HEK293 (cell line): Measurements from ENCODE around the gene IL3RA.

Experiments
- CTCF ChIA-PET: fragments of 350-600 bp; formaldehyde crosslinking; extraction: SDS; loops from one replicate; lab custom pipeline; 2021; ENCODE audit warnings: antibody characterized with exemption; lab: Yijun Ruan, JAX
- POLR2A ChIA-PET: fragments of 300-600 bp; formaldehyde crosslinking; extraction: SDS; loops from one replicate; lab custom pipeline; 2020; ENCODE audit warnings: antibody characterized with exemption, inconsistent platforms; lab: Yijun Ruan, JAX
- H3K27ac ChIP-seq: fragments of 200-500 bp; sonication (Bioruptor generic); 2 replicates; pipeline ENCODE4 v1.5.1; 2014; ENCODE audit warnings: low read depth, low read length, control low read depth, inconsistent platforms; ENCODE audit errors: extremely low read depth
- H3K36me3 ChIP-seq, 2 experiments: fragments of 200-500 bp in 1 of 2; sonication (Bioruptor generic) in 1 of 2; 1 replicate in 1 of 2; 2 replicates in 1 of 2; pipeline ENCODE4 v1.5.1; 2014 to 2017; ENCODE audit warnings: inconsistent platforms in 2 of 2, low read length in 2 of 2; ENCODE audit not compliant: control insufficient read depth in 2 of 2, insufficient read depth in 1 of 2
- H3K4me1 ChIP-seq: fragments of 200-500 bp; sonication (Bioruptor generic); 2 replicates; pipeline ENCODE4 v1.5.1; 2014; ENCODE audit warnings: mild to moderate bottlenecking, low read length, inconsistent platforms; ENCODE audit not compliant: control insufficient read depth, insufficient read depth
- H3K4me3 ChIP-seq: 2 replicates; pipeline ENCODE4 v1.5.1; 2011; ENCODE audit warnings: low read depth, mild to moderate bottlenecking, control low read depth, low read length, moderate library complexity
- H3K9me3 ChIP-seq: fragments of 200-500 bp; sonication (Bioruptor generic); 2 replicates; pipeline ENCODE4 v1.5.1; 2014; ENCODE audit warnings: low read depth, low read length, inconsistent platforms; ENCODE audit not compliant: control insufficient read depth, insufficient read depth
- HOXC10 ChIP-seq: sonication (generic); formaldehyde crosslinking; IDR thresholded peaks from 2 replicates; pipeline ENCODE4 v1.8.1; 2023; ENCODE audit warnings: mild to moderate bottlenecking, missing genetic modification reagents
- MEIS1 ChIP-seq: sonication (generic); formaldehyde crosslinking; IDR thresholded peaks from 2 replicates; pipeline ENCODE4 v1.8.1; 2022; ENCODE audit warnings: missing genetic modification reagents, mild to moderate bottlenecking, borderline replicate concordance
- OVOL3 ChIP-seq: fragments of 450-650 bp; formaldehyde crosslinking; IDR thresholded peaks from 2 replicates; pipeline ENCODE4 v1.5.1; 2016; ENCODE audit warnings: missing biosample characterization, missing genetic modification characterization
- PBX3 ChIP-seq: sonication (generic); formaldehyde crosslinking; IDR thresholded peaks from 2 replicates; pipeline ENCODE4 v1.8.1; 2022; ENCODE audit warnings: mild to moderate bottlenecking, moderate library complexity, missing genetic modification reagents
- PRDM10 ChIP-seq: fragments of 450-650 bp; formaldehyde crosslinking; IDR thresholded peaks from 2 replicates; pipeline ENCODE4 v1.5.1; 2016; ENCODE audit warnings: missing biosample characterization, missing genetic modification characterization
- REPIN1 ChIP-seq: fragments of 450-650 bp; formaldehyde crosslinking; IDR thresholded peaks from 2 replicates; pipeline ENCODE4 v1.5.1; 2017; ENCODE audit warnings: missing biosample characterization, missing genetic modification characterization, low read depth
- SALL2 ChIP-seq: fragments of 450-650 bp; formaldehyde crosslinking; IDR thresholded peaks from 2 replicates; pipeline ENCODE4 v1.5.0; 2017; ENCODE audit warnings: missing biosample characterization, mild to moderate bottlenecking, missing genetic modification characterization, borderline replicate concordance
- WT1 ChIP-seq: fragments of 450-650 bp; formaldehyde crosslinking; IDR thresholded peaks from 2 replicates; pipeline ENCODE4 v1.5.1; 2016; ENCODE audit warnings: missing biosample characterization, missing genetic modification characterization
- YY1 ChIP-seq: fragments of 450-650 bp; formaldehyde crosslinking; IDR thresholded peaks from 2 replicates; pipeline ENCODE4 v1.5.1; 2018; ENCODE audit warnings: missing biosample characterization, missing genetic modification characterization
- ZNF26 ChIP-seq: fragments of 450-650 bp; formaldehyde crosslinking; IDR thresholded peaks from 2 replicates; pipeline ENCODE4 v1.5.1; 2016; ENCODE audit warnings: missing biosample characterization, missing genetic modification characterization
- ZNF280C ChIP-seq: fragments of 450-650 bp; formaldehyde crosslinking; IDR thresholded peaks from 2 replicates; pipeline ENCODE4 v1.5.1; 2016; ENCODE audit warnings: missing biosample characterization, missing genetic modification characterization
- ZNF473 ChIP-seq: fragments of 450-650 bp; formaldehyde crosslinking; IDR thresholded peaks from 2 replicates; pipeline ENCODE4 v1.5.1; 2017; ENCODE audit warnings: missing biosample characterization, missing genetic modification characterization
- ZNF544 ChIP-seq: fragments of 450-650 bp; formaldehyde crosslinking; IDR thresholded peaks from 2 replicates; pipeline ENCODE4 v1.5.0; 2017; ENCODE audit warnings: missing biosample characterization, missing genetic modification characterization
- ZNF596 ChIP-seq: fragments of 450-650 bp; IDR thresholded peaks from 2 replicates; pipeline ENCODE4 v1.5.0; 2018; ENCODE audit warnings: missing biosample characterization, mild to moderate bottlenecking, missing genetic modification characterization, moderate library complexity
- ZNF660 ChIP-seq: fragments of 450-650 bp; IDR thresholded peaks from 2 replicates; pipeline ENCODE4 v1.5.1; 2018; ENCODE audit warnings: missing biosample characterization, mild to moderate bottlenecking, missing genetic modification characterization
- ZNF792 ChIP-seq: fragments of 450-650 bp; formaldehyde crosslinking; IDR thresholded peaks from 2 replicates; pipeline ENCODE4 v1.5.1; 2016; ENCODE audit warnings: missing biosample characterization, missing genetic modification characterization
- ZNF843 ChIP-seq: fragments of 450-650 bp; formaldehyde crosslinking; IDR thresholded peaks from 2 replicates; pipeline ENCODE4 v1.5.1; 2016; ENCODE audit warnings: missing biosample characterization, missing genetic modification characterization
- TF ChIP-seq, protein P1 (sequence below): fragments of 450-650 bp; formaldehyde crosslinking; IDR thresholded peaks from 2 replicates; pipeline ENCODE4 v1.5.1; 2016; ENCODE audit warnings: missing biosample characterization, missing genetic modification characterization
- TF ChIP-seq, protein P2 (sequence below): fragments of 450-650 bp; formaldehyde crosslinking; IDR thresholded peaks from 2 replicates; pipeline ENCODE4 v1.5.1; 2017; ENCODE audit warnings: missing biosample characterization, missing genetic modification characterization

The IL3RA gene

DNA sequence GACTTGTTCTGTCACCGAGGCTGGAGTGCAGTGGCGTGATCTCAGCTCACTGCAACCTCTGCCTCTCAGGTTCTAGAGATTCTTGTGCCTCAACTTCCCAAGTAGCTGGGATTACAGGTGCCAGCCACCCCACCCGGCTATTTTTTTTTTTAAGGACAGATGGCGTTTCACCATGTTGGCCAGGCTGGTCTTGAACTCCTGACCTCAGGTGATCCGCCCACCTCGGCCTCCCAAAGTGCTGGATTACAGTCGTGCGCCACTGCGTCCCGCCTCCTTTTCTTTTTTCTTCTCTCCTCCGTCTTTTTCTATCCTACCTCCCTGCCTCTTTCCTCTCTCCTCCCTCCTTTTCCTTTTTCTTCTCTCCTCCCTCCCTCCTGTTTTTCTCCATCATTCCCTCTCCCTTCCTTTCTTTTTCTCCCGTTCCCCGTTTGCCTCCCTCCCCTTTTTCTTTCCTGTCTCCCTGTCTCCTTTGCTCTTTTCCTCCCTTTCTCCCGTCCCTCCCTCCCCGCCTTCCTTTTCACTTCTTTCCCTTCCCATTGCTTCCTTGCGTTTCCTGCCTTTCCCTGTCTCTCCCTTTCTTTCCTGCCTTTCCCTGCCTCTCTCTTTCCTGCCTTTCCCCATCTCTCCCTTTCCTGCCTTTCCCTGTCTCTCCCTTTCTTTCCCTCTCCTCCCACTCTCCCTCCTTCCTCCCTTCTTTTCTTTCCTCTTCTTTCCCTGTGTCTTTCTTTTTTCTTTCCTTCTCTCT lies 57.5 kb downstream of the IL3RA start (continued):
- TF ChIP-seq, protein P1, sequence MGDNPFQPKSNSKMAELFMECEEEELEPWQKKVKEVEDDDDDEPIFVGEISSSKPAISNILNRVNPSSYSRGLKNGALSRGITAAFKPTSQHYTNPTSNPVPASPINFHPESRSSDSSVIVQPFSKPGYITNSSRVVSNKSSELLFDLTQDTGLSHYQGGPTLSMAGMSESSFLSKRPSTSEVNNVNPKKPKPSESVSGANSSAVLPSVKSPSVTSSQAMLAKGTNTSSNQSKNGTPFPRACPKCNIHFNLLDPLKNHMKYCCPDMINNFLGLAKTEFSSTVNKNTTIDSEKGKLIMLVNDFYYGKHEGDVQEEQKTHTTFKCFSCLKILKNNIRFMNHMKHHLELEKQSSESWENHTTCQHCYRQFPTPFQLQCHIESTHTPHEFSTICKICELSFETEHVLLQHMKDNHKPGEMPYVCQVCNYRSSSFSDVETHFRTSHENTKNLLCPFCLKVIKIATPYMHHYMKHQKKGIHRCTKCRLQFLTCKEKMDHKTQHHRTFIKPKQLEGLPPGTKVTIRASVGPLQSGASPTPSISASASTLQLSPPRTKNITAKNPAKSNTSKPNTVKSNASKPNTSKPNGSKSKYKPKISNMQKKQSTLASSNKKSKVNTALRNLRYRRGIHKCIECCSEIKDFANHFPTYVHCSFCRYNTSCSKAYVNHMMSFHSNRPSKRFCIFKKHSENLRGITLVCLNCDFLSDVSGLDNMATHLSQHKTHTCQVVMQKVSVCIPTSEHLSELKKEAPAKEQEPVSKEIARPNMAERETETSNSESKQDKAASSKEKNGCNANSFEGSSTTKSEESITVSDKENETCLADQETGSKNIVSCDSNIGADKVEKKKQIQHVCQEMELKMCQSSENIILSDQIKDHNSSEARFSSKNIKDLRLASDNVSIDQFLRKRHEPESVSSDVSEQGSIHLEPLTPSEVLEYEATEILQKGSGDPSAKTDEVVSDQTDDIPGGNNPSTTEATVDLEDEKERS (tag by site-specific recombination), result 0 out of 2 replicates have a peak, but pooled peaks have one; percentile 30
- TF ChIP-seq PBX3 (CRISPR knock-in tag), result no peak

DNA sequence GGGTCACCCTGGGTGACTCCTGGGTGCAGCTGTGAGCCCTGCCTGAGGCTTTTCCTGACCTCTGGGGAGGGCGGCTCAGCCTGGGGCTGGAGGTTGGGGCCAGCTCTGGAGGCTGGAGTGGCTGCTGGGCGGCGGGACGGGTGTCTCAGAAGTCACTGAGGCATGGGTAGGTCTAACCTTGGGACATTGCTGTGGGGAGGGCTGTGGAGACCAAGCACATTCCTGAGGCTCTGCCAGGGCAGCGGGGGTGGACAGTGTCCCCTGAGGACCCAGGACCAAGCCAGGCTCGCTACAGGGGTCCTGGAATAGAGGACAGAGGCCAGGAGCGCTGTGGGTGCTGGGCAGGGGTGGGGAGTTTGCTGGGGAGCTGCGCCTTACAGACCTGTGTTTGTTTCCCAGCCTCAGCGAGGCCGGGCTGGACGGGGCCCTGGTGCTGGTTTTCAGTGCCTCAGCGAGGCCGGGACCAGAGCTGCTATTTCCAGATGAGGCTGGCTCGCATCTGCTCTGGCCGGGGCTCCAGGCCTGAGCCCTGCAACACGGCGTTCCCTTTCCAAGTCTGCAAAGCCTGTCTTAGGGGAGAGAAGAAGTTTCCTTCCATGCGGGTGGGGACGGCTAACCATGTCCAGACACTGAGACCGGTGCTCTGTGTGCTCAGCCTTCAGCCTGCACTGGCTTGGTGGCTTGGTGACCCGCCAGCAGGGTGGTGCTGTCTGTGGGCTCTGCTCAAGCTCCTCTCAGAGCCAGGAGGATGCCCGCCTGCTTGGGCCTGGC lies 58.3 kb downstream of the IL3RA start:
- no peak overlapping the region for H3K4me3 ChIP-seq
- peaks cover 38 to 63% of the 10 kb centered on the region in 2 experiments for H3K36me3 ChIP-seq
- peaks cover 3% of the 10 kb centered on the region for H3K4me1 ChIP-seq
- no peak overlapping the region for H3K27ac ChIP-seq
- H3K9me3 ChIP-seq, result no peaks in the 10 kb centered on the region
- ChIA-PET CTCF (no interaction called here), POLR2A (no interaction called here)
- TF ChIP-seq ZNF792 (tag by site-specific recombination) (no peak), ZNF660 (tag by site-specific recombination) (no peak), SALL2 (no peak), REPIN1 (tag by site-specific recombination) (no peak), PRDM10 (no peak), ZNF26 (tag by site-specific recombination) (no peak), YY1 (tag by site-specific recombination) (no peak), ZNF473 (tag by site-specific recombination) (no peak), ZNF843 (no peak), WT1 (tag by site-specific recombination) (no peak), ZNF544 (tag by site-specific recombination) (no peak), ZNF280C (tag by site-specific recombination) (no peak), MEIS1 (CRISPR knock-in tag) (no peak), OVOL3 (no peak), HOXC10 (CRISPR knock-in tag) (no peak), ZNF596 (no peak)
- TF ChIP-seq, protein P2, sequence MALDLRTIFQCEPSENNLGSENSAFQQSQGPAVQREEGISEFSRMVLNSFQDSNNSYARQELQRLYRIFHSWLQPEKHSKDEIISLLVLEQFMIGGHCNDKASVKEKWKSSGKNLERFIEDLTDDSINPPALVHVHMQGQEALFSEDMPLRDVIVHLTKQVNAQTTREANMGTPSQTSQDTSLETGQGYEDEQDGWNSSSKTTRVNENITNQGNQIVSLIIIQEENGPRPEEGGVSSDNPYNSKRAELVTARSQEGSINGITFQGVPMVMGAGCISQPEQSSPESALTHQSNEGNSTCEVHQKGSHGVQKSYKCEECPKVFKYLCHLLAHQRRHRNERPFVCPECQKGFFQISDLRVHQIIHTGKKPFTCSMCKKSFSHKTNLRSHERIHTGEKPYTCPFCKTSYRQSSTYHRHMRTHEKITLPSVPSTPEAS (tag by site-specific recombination), result no peak
